ENCODE results near the gene ARPC5L. TPM values are rescaled to one million over a fixed set of nuclear protein-coding genes. Genes with fewer than 3 reads are reported as not detected.

ARPC5L gene
- 31.1 and 36.3 TPM in 2 replicates for total RNA-seq

GRCh38 chr9:124861342-124862229 lies at the start of gene ARPC5L, which contains the start of gene RPL35:
Gene ARPC5L (plus strand): TSS chr9:124862130. CDS start chr9:124869291, 7,161 bp downstream.
Gene RPL35 (minus strand): TSS chr9:124861957. CDS start chr9:124861912, 45 bp downstream.
- H3K4me3 ChIP-seq (ENCODE audit: low read depth, low read length): peak within 1 kb of the TSS; percentile 96
- peaks cover 5% of the 10 kb centered on the region for H3K36me3 ChIP-seq (ENCODE audit: control insufficient read depth, insufficient read depth, low read length)
- peak; percentile 56 for DNase-seq (ENCODE audit: low read depth)
- peak; percentile 24 for TF ChIP-seq CTCF (IDR thresholded peaks at IDR 0.05; ENCODE audit: insufficient read depth, low read length, poor library complexity, severe bottlenecking)
- no peaks in the 10 kb centered on the region for H3K27me3 ChIP-seq (ENCODE audit: control insufficient read depth, insufficient read depth, low read length)

- Histone ChIP-seq H3K4me3 (ENCODE audit: low read depth, low read length) (no peak overlapping the region), H3K27me3 (ENCODE audit: control insufficient read depth, insufficient read depth, low read length) (no peaks in the 10 kb centered on the region), H3K36me3 (ENCODE audit: control insufficient read depth, insufficient read depth, low read length) (no peaks in the 10 kb centered on the region)
- peak; percentile 11 for TF ChIP-seq CTCF (IDR thresholded peaks at IDR 0.05; ENCODE audit: insufficient read depth, low read length, poor library complexity, severe bottlenecking)
- peak; percentile 95 for DNase-seq (ENCODE audit: low read depth)
These were observed 49.5 kb upstream of the ARPC5L start for GRCh38 chr9:124812441-124812876.

- Histone ChIP-seq H3K27me3 (ENCODE audit: control insufficient read depth, insufficient read depth, low read length) (no peaks in the 10 kb centered on the region), H3K4me3 (ENCODE audit: low read depth, low read length) (no peak overlapping the region), H3K36me3 (ENCODE audit: control insufficient read depth, insufficient read depth, low read length) (no peaks in the 10 kb centered on the region)
- DNase-seq (ENCODE audit: low read depth): no peak
- no peak for TF ChIP-seq CTCF (IDR thresholded peaks at IDR 0.05; ENCODE audit: insufficient read depth, low read length, poor library complexity, severe bottlenecking)
These were observed 48.9 kb upstream of the ARPC5L start for GRCh38 chr9:124813041-124813440.

- no peak for DNase-seq (ENCODE audit: low read depth)
- H3K4me3 ChIP-seq (ENCODE audit: low read depth, low read length): no peak overlapping the region
- no peaks in the 10 kb centered on the region for H3K27me3 ChIP-seq (ENCODE audit: control insufficient read depth, insufficient read depth, low read length)
- TF ChIP-seq CTCF (IDR thresholded peaks at IDR 0.05; ENCODE audit: insufficient read depth, low read length, poor library complexity, severe bottlenecking): no peak
- no peaks in the 10 kb centered on the region for H3K36me3 ChIP-seq (ENCODE audit: control insufficient read depth, insufficient read depth, low read length)
These were observed 48.3 kb upstream of the ARPC5L start for GRCh38 chr9:124813501-124814163.

- no peak overlapping the region for H3K4me3 ChIP-seq (ENCODE audit: low read depth, low read length)
- no peak for DNase-seq (ENCODE audit: low read depth)
- H3K27me3 ChIP-seq (ENCODE audit: control insufficient read depth, insufficient read depth, low read length): no peaks in the 10 kb centered on the region
- no peaks in the 10 kb centered on the region for H3K36me3 ChIP-seq (ENCODE audit: control insufficient read depth, insufficient read depth, low read length)
- no peak for TF ChIP-seq CTCF (IDR thresholded peaks at IDR 0.05; ENCODE audit: insufficient read depth, low read length, poor library complexity, severe bottlenecking)
These were observed 47.8 kb upstream of the ARPC5L start for GRCh38 chr9:124814164-124814535.

All from kidney epithelial cell (primary cell).